ENCODE data around the gene TRMT5.

DNA sequence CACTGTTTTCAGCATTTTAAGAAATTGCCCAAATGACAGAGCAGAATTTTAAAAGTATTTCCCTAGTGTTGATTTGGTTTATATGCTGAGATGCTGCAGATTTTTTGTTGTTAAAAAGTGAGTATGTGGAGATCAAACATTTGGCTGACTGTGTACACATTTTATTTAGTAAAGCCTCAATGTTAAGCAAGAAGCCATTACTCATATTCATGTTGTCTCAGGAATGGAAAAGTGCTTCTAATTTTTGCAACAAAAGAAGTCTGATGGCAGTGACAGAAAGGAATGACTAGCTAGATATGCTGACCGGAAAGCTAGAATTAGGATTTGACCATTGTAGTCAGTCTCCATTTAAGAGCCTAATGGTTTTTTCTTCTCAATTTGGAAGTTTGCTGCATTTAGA is 22.7 kb upstream of the TRMT5 start:
- TF ChIP-seq, protein P1, sequence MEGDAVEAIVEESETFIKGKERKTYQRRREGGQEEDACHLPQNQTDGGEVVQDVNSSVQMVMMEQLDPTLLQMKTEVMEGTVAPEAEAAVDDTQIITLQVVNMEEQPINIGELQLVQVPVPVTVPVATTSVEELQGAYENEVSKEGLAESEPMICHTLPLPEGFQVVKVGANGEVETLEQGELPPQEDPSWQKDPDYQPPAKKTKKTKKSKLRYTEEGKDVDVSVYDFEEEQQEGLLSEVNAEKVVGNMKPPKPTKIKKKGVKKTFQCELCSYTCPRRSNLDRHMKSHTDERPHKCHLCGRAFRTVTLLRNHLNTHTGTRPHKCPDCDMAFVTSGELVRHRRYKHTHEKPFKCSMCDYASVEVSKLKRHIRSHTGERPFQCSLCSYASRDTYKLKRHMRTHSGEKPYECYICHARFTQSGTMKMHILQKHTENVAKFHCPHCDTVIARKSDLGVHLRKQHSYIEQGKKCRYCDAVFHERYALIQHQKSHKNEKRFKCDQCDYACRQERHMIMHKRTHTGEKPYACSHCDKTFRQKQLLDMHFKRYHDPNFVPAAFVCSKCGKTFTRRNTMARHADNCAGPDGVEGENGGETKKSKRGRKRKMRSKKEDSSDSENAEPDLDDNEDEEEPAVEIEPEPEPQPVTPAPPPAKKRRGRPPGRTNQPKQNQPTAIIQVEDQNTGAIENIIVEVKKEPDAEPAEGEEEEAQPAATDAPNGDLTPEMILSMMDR (IDR thresholded peaks at IDR 0.05 in 8 of 11, conservative IDR thresholded peaks at IDR 0.05 in 3 of 11), result no peak
- TF ChIP-seq POLR2A (IDR thresholded peaks at IDR 0.05), result no peak
- TF ChIP-seq POLR2AphosphoS5 (IDR thresholded peaks at IDR 0.05), result no peak
